WERI-Rb-1 (cell line): Measurements from ENCODE around the gene ATRNL1.

Experiments
- DNase-seq: peaks from one replicate; pipeline ENCODE4 v3.0.0-alpha.2; 2020
- H3K27ac ChIP-seq: fragments of 250-450 bp; sonication (Bioruptor Pico); 2 replicates; pipeline ENCODE4 v1.5.1; 2020; ENCODE audit warnings: mild to moderate bottlenecking, moderate library complexity
- H3K27me3 ChIP-seq: fragments of 250-450 bp; sonication (Bioruptor Pico); 2 replicates; pipeline ENCODE4 v1.5.1; 2021; ENCODE audit warnings: mild to moderate bottlenecking, low read depth, moderate library complexity; ENCODE audit not compliant: insufficient read depth, severe bottlenecking
- H3K36me3 ChIP-seq: fragments of 250-450 bp; sonication (Bioruptor Pico); 2 replicates; pipeline ENCODE4 v1.5.1; 2020; ENCODE audit warnings: mild to moderate bottlenecking, moderate library complexity
- H3K4me3 ChIP-seq: 2 replicates; pipeline ENCODE4 v1.5.1; 2011; ENCODE audit warnings: low read depth, mild to moderate bottlenecking, control low read depth, low read length
- H3K9me3 ChIP-seq: fragments of 250-450 bp; sonication (Bioruptor Pico); 2 replicates; pipeline ENCODE4 v1.5.1; 2021; ENCODE audit warnings: mild to moderate bottlenecking, moderate library complexity; ENCODE audit not compliant: severe bottlenecking
- TF ChIP-seq, protein P1 (sequence below): IDR thresholded peaks from 2 replicates; pipeline ENCODE4 v1.5.1; 2011; ENCODE audit warnings: low read depth, mild to moderate bottlenecking, control low read depth, inconsistent platforms, low read length

Gene ATRNL1

DNA sequence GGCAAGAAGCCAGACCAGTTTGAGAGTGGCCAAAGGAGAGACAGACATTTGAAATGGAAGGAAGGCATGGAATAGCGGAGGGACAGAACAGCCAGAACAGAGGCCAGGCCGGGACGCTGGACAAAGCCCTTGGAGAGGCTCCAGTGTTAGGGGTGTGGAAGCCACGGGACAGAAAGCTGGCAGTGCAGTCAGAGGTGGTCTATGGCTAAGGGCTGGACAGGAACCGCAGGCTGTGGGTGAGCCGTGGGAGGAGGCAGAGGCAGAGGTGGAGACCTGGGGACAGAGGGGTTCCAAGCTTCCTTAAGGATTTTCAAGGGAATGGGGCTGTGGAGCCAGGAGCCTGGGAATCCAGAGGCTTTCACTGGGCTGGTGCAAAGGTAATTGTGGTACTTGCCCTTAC, 878.8 kb downstream of the ATRNL1 start:
- no peaks in the 10 kb centered on the region for H3K27me3 ChIP-seq
- TF ChIP-seq, protein P1, sequence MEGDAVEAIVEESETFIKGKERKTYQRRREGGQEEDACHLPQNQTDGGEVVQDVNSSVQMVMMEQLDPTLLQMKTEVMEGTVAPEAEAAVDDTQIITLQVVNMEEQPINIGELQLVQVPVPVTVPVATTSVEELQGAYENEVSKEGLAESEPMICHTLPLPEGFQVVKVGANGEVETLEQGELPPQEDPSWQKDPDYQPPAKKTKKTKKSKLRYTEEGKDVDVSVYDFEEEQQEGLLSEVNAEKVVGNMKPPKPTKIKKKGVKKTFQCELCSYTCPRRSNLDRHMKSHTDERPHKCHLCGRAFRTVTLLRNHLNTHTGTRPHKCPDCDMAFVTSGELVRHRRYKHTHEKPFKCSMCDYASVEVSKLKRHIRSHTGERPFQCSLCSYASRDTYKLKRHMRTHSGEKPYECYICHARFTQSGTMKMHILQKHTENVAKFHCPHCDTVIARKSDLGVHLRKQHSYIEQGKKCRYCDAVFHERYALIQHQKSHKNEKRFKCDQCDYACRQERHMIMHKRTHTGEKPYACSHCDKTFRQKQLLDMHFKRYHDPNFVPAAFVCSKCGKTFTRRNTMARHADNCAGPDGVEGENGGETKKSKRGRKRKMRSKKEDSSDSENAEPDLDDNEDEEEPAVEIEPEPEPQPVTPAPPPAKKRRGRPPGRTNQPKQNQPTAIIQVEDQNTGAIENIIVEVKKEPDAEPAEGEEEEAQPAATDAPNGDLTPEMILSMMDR, result no peak
- H3K27ac ChIP-seq, result no peak overlapping the region
- no peak overlapping the region for H3K4me3 ChIP-seq
- DNase-seq, result no peak
- H3K9me3 ChIP-seq, result no peaks in the 10 kb centered on the region
- H3K36me3 ChIP-seq, result no peaks in the 10 kb centered on the region

DNA sequence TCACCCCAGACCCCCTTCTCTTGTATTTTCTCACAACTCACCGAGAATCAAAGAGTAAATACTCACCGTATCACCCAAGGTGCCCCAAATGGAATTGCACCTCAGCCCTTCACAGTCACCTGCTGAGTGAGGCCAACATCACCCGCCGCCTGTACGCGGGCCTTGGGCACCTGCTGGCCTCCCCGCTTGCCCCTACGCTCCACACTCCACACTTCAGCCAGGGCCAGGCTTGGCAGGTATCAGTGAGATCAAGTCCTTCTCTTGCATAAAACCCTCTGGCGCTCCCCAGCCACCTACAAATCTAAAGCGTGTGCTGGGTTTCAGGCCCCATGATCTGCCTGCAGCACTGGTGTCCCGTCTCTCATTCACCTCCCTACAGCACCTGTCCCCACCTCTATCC, 879.3 kb downstream of the ATRNL1 start:
- Histone ChIP-seq H3K4me3 (no peak overlapping the region), H3K9me3 (no peaks in the 10 kb centered on the region)
- TF ChIP-seq, protein P1, result no peak

DNA sequence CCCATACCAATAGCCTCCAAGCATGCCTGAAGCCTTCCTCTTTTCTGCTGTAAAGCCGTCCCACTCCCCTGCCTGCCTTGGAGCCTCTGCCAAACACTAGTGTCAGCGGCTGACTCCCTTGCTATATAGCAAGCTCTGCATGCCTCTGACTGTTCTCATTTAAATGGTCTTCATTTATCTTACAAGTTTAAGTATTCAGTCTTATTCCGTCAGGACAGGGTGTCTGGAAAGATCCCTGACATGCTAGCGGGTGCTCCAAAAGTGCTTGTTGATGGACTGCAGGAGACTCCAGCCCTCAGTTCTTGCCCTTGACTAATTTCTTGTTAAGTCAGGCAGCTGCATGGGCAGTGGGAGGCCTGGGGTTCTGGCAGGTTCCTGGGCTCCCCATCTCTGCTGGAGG, 881.2 kb downstream of the ATRNL1 start:
- no peaks in the 10 kb centered on the region for H3K36me3 ChIP-seq
- H3K4me3 ChIP-seq, result no peak overlapping the region
- H3K27ac ChIP-seq, result no peak overlapping the region
- DNase-seq, result no peak
- TF ChIP-seq, protein P1, result no peak
- H3K27me3 ChIP-seq, result no peaks in the 10 kb centered on the region
- H3K9me3 ChIP-seq, result no peaks in the 10 kb centered on the region

More for the DNA sequence above, 879.3 kb downstream of the ATRNL1 start:
- H3K27ac ChIP-seq, result no peak overlapping the region
- H3K27me3 ChIP-seq, result no peaks in the 10 kb centered on the region
- no peaks in the 10 kb centered on the region for H3K36me3 ChIP-seq
- DNase-seq, result no peak

DNA sequence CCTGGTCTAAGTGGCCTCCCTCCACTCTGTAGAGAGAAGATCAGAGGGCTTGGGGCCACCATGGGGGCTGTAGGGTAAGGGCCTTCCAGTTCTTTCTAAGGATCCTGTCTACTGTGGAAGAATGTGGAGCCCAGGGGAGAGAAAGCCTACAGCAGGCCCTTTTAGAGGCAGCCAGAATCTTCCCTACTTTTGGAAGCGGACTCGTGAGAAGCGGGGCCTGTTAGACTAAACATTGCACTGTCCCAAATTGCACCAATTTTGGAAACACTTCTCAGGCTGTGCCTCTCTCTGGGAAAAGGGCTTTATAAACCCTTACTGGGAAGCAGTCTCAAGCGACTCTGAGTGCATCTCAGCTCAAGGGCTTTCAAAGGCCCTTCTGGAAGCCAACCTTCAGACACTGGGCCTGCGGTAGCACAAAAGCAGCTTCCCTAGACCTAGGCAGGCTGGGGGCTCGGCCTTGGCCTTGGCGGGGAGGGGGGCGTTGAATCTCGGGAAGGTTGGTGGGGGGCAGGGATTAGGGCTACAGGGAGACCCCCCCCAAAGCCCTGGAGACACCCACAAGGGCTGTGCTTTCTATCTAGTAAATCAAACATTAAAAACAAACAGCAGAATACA, 881.8 kb downstream of the ATRNL1 start:
- TF ChIP-seq, protein P1, result no peak
- no peaks in the 10 kb centered on the region for H3K27me3 ChIP-seq
- H3K9me3 ChIP-seq, result no peaks in the 10 kb centered on the region
- DNase-seq, result no peak
- no peak overlapping the region for H3K4me3 ChIP-seq
- H3K36me3 ChIP-seq, result no peaks in the 10 kb centered on the region
- H3K27ac ChIP-seq, result no peak overlapping the region

DNA sequence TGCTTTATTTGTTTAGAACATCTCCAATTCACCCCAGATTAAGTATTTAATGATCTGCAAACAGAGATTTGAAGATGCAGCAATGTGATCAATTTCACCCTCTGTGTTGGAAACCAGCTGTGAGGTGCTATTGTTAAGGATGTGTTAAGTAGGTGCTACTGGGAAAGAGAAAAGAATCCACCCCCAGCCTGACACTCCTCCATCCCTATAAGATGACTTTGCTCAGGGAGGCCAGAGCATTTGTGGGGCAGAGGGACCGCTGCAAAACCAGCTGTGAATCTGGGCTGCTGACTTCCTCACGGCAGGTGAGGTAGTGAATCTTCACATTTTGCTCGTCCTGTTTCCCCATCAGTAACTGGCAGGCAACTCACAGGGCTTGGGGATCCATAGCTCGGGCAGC, 882.3 kb downstream of the ATRNL1 start:
- H3K4me3 ChIP-seq, result no peak overlapping the region
- DNase-seq, result no peak

More for the DNA sequence above, 882.3 kb downstream of the ATRNL1 start:
- H3K27ac ChIP-seq, result no peak overlapping the region
- H3K36me3 ChIP-seq, result no peaks in the 10 kb centered on the region
- H3K27me3 ChIP-seq, result no peaks in the 10 kb centered on the region
- TF ChIP-seq, protein P1, result no peak
- H3K9me3 ChIP-seq, result no peaks in the 10 kb centered on the region
